IgD-negative memory B cell (primary cell): ENCODE results near the gene PROM1. TPM values are rescaled to one million over a fixed set of nuclear protein-coding genes. Genes with fewer than 3 reads are reported as not detected.
A peak's percentile ranks its signal among the peaks of the same experiment; 100 is the strongest.

Experiments
- H3K27ac Mint-ChIP-seq, 3 donors: one replicate each; pipeline ENCODE4 v1.8.0; 2020 to 2022; ENCODE audit warnings: mild to moderate bottlenecking in 3 of 3, mixed read lengths in 3 of 3, moderate library complexity in 1 of 3
- H3K27me3 Mint-ChIP-seq: one replicate; pipeline ENCODE4 v1.8.0; 2021; ENCODE audit warnings: mixed read lengths
- H3K36me3 Mint-ChIP-seq: one replicate; pipeline ENCODE4 v1.8.0; 2020; ENCODE audit warnings: mild to moderate bottlenecking, mixed read lengths
- H3K4me1 Mint-ChIP-seq, 3 donors: one replicate each; pipeline ENCODE4 v1.8.0; 2020 to 2022; ENCODE audit warnings: mixed read lengths in 3 of 3, mild to moderate bottlenecking in 1 of 3
- H3K4me3 Mint-ChIP-seq, 4 donors: one replicate each; pipeline ENCODE4 v1.8.0; 2020 to 2022; ENCODE audit warnings: mild to moderate bottlenecking in 4 of 4, mixed read lengths in 4 of 4, moderate library complexity in 3 of 4
- H3K9me3 Mint-ChIP-seq, 3 donors: one replicate each; pipeline ENCODE4 v1.8.0; 2020 to 2021; ENCODE audit warnings: mixed read lengths in 3 of 3, mild to moderate bottlenecking in 1 of 3
- polyA plus RNA-seq: library from polyadenylated mRNA; unstranded; fragments of 300-500 nt; fragmentation: Illumina TruSeq; gene quantifications from one replicate; pipeline ENCODE4 v1.2.3, GENCODE V29; 2021

Gene PROM1
- polyA plus RNA-seq, 1 donor from 2014 or later, result not detected

GRCh38 chr4:16117164-16117563 lies 33.3 kb upstream of the PROM1 start:
- H3K36me3 Mint-ChIP-seq, result peaks cover 1% of the 10 kb centered on the region
- H3K9me3 Mint-ChIP-seq, result no peaks in the 10 kb centered on the region
- H3K27me3 Mint-ChIP-seq, result peaks cover 20% of the 10 kb centered on the region
- peak overlapping the region in 1 of 3 donors; percentile 47 for H3K27ac Mint-ChIP-seq
- no peak overlapping the region for H3K4me3 Mint-ChIP-seq
- peaks cover 0 to 1% (median 1%) of the 10 kb centered on the region in 3 donors for H3K4me1 Mint-ChIP-seq

- Mint-ChIP-seq H3K9me3 (no peaks in the 10 kb centered on the region), H3K27ac (no peak overlapping the region), H3K27me3 (peaks cover 21% of the 10 kb centered on the region), H3K4me3 (no peak overlapping the region), H3K4me1 (no peaks in the 10 kb centered on the region), H3K36me3 (peaks cover 1% of the 10 kb centered on the region)
These were observed 32.7 kb upstream of the PROM1 start for GRCh38 chr4:16116493-16116990.

- no peaks in the 10 kb centered on the region for H3K9me3 Mint-ChIP-seq
- H3K4me3 Mint-ChIP-seq, result no peak overlapping the region
- H3K4me1 Mint-ChIP-seq, result no peaks in the 10 kb centered on the region
- H3K27ac Mint-ChIP-seq, result no peak overlapping the region
- peaks cover 1% of the 10 kb centered on the region for H3K36me3 Mint-ChIP-seq
- peaks cover 21% of the 10 kb centered on the region for H3K27me3 Mint-ChIP-seq
These were observed 32.2 kb upstream of the PROM1 start for GRCh38 chr4:16116019-16116418.

GRCh38 chr4:16114546-16114945 lies 30.7 kb upstream of the PROM1 start:
- peaks cover 1% of the 10 kb centered on the region for H3K36me3 Mint-ChIP-seq

GRCh38 chr4:16113741-16114140 lies 29.9 kb upstream of the PROM1 start:
- Mint-ChIP-seq H3K27me3 (peaks cover 18% of the 10 kb centered on the region), H3K36me3 (peaks cover 1% of the 10 kb centered on the region), H3K4me3 (no peak overlapping the region), H3K27ac (no peak overlapping the region), H3K4me1 (no peaks in the 10 kb centered on the region), H3K9me3 (peaks cover 0 to 2% (median 0%) of the 10 kb centered on the region in 3 donors)

More at GRCh38 chr4:16114546-16114945, 30.7 kb upstream of the PROM1 start:
- H3K27ac Mint-ChIP-seq, result no peak overlapping the region
- H3K4me3 Mint-ChIP-seq, result no peak overlapping the region
- H3K9me3 Mint-ChIP-seq, result no peaks in the 10 kb centered on the region
- no peaks in the 10 kb centered on the region for H3K4me1 Mint-ChIP-seq
- H3K27me3 Mint-ChIP-seq, result peaks cover 19% of the 10 kb centered on the region

GRCh38 chr4:16111533-16111932 lies 27.7 kb upstream of the PROM1 start:
- Mint-ChIP-seq H3K36me3 (peaks cover 1% of the 10 kb centered on the region), H3K27ac (no peak overlapping the region), H3K9me3 (peaks cover 0 to 2% (median 0%) of the 10 kb centered on the region in 3 donors), H3K27me3 (peaks cover 18% of the 10 kb centered on the region), H3K4me1 (no peaks in the 10 kb centered on the region), H3K4me3 (no peak overlapping the region)

- Mint-ChIP-seq H3K36me3 (no peaks in the 10 kb centered on the region), H3K4me1 (no peaks in the 10 kb centered on the region), H3K9me3 (peaks cover 0 to 2% (median 0%) of the 10 kb centered on the region in 3 donors), H3K4me3 (no peak overlapping the region), H3K27ac (no peak overlapping the region), H3K27me3 (peaks cover 18% of the 10 kb centered on the region)
These were observed 27.0 kb upstream of the PROM1 start for GRCh38 chr4:16110661-16111290.

- no peaks in the 10 kb centered on the region for H3K36me3 Mint-ChIP-seq
- peaks cover 13% of the 10 kb centered on the region for H3K27me3 Mint-ChIP-seq
- no peak overlapping the region for H3K4me3 Mint-ChIP-seq
- H3K9me3 Mint-ChIP-seq, result peaks cover 0 to 2% (median 0%) of the 10 kb centered on the region in 3 donors
- no peaks in the 10 kb centered on the region for H3K4me1 Mint-ChIP-seq
- no peak overlapping the region for H3K27ac Mint-ChIP-seq
These were observed 26.4 kb upstream of the PROM1 start for GRCh38 chr4:16110199-16110598.

GRCh38 chr4:16109256-16109655 lies 25.4 kb upstream of the PROM1 start:
- H3K27ac Mint-ChIP-seq, result no peak overlapping the region
- H3K4me3 Mint-ChIP-seq, result peak overlapping the region in 1 of 4 donors; percentile 18
- H3K9me3 Mint-ChIP-seq, result peaks cover 0 to 2% (median 0%) of the 10 kb centered on the region in 3 donors
- no peaks in the 10 kb centered on the region for H3K36me3 Mint-ChIP-seq
- H3K4me1 Mint-ChIP-seq, result no peaks in the 10 kb centered on the region
- peaks cover 10% of the 10 kb centered on the region for H3K27me3 Mint-ChIP-seq

- no peaks in the 10 kb centered on the region for H3K36me3 Mint-ChIP-seq
- H3K4me1 Mint-ChIP-seq, result no peaks in the 10 kb centered on the region
- peaks cover 0 to 2% (median 0%) of the 10 kb centered on the region in 3 donors for H3K9me3 Mint-ChIP-seq
- no peak overlapping the region for H3K27ac Mint-ChIP-seq
- H3K27me3 Mint-ChIP-seq, result peaks cover 4% of the 10 kb centered on the region
- H3K4me3 Mint-ChIP-seq, result no peak overlapping the region
These were observed 23.1 kb upstream of the PROM1 start for GRCh38 chr4:16106956-16107355.

GRCh38 chr4:16104520-16104919 lies 20.7 kb upstream of the PROM1 start:
- H3K36me3 Mint-ChIP-seq, result no peaks in the 10 kb centered on the region
- H3K4me1 Mint-ChIP-seq, result no peaks in the 10 kb centered on the region
- peaks cover 0 to 2% (median 0%) of the 10 kb centered on the region in 3 donors for H3K9me3 Mint-ChIP-seq
- H3K27me3 Mint-ChIP-seq, result peaks cover 8% of the 10 kb centered on the region
- H3K27ac Mint-ChIP-seq, result no peak overlapping the region
- no peak overlapping the region for H3K4me3 Mint-ChIP-seq

- peaks cover 11% of the 10 kb centered on the region for H3K27me3 Mint-ChIP-seq
- no peak overlapping the region for H3K27ac Mint-ChIP-seq
- no peaks in the 10 kb centered on the region for H3K9me3 Mint-ChIP-seq
- H3K4me1 Mint-ChIP-seq, result no peaks in the 10 kb centered on the region
- peak overlapping the region in 1 of 4 donors; percentile 26 for H3K4me3 Mint-ChIP-seq
- H3K36me3 Mint-ChIP-seq, result no peaks in the 10 kb centered on the region
These were observed 18.5 kb upstream of the PROM1 start for GRCh38 chr4:16102356-16102755.

- H3K9me3 Mint-ChIP-seq, result no peaks in the 10 kb centered on the region
- H3K27ac Mint-ChIP-seq, result peak overlapping the region in 1 of 3 donors; percentile 49
- no peaks in the 10 kb centered on the region for H3K4me1 Mint-ChIP-seq
- no peak overlapping the region for H3K4me3 Mint-ChIP-seq
- peaks cover 13% of the 10 kb centered on the region for H3K27me3 Mint-ChIP-seq
- no peaks in the 10 kb centered on the region for H3K36me3 Mint-ChIP-seq
These were observed 17.0 kb upstream of the PROM1 start for GRCh38 chr4:16100833-16101232.

- H3K36me3 Mint-ChIP-seq, result peaks cover 2% of the 10 kb centered on the region
- peaks cover 24% of the 10 kb centered on the region for H3K27me3 Mint-ChIP-seq
- no peak overlapping the region for H3K27ac Mint-ChIP-seq
- H3K9me3 Mint-ChIP-seq, result peaks cover 0 to 4% (median 0%) of the 10 kb centered on the region in 3 donors
- H3K4me1 Mint-ChIP-seq, result no peaks in the 10 kb centered on the region
- H3K4me3 Mint-ChIP-seq, result no peak overlapping the region
These were observed 9.0 kb upstream of the PROM1 start for GRCh38 chr4:16092682-16093319.

- H3K4me3 Mint-ChIP-seq, result no peak overlapping the region
- peaks cover 35% of the 10 kb centered on the region for H3K27me3 Mint-ChIP-seq
- no peaks in the 10 kb centered on the region for H3K4me1 Mint-ChIP-seq
- H3K9me3 Mint-ChIP-seq, result peaks cover 0 to 5% (median 0%) of the 10 kb centered on the region in 3 donors
- no peak overlapping the region for H3K27ac Mint-ChIP-seq
- H3K36me3 Mint-ChIP-seq, result peaks cover 2% of the 10 kb centered on the region
These were observed 6.4 kb upstream of the PROM1 start for GRCh38 chr4:16090096-16090705.
